SK-N-SH treated with all-trans-retinoic acid at 6 μM for 48 hours (cell line): ENCODE results near the gene PLAU.

Source experiments
- ATAC-seq: fragments of 200-7000 bp; cut with Tn5 transposase; 3 replicates; pipeline ENCODE4 v1.9.1; 2020; ENCODE audit warnings: mild to moderate bottlenecking, moderate library complexity
- ARNTL ChIP-seq: fragments of 450-650 bp; formaldehyde crosslinking; IDR thresholded peaks from 2 replicates; pipeline ENCODE4 v1.5.0; 2020; ENCODE audit warnings: low read depth, mild to moderate bottlenecking, moderate library complexity, borderline replicate concordance
- BACH2 ChIP-seq: fragments of 250-450 bp; sonication (Bioruptor Pico); IDR thresholded peaks from 2 replicates; pipeline ENCODE4 v1.9.0; 2021; ENCODE audit warnings: mild to moderate bottlenecking, borderline replicate concordance
- CSDC2 ChIP-seq: fragments of 250-450 bp; sonication (Bioruptor Pico); IDR thresholded peaks from 2 replicates; pipeline ENCODE4 v1.5.0; 2020; ENCODE audit warnings: mild to moderate bottlenecking, moderate library complexity
- CSRNP3 ChIP-seq: fragments of 250-450 bp; sonication (Bioruptor Pico); IDR thresholded peaks from 2 replicates; pipeline ENCODE4 v1.5.1; 2021; ENCODE audit warnings: mild to moderate bottlenecking, moderate library complexity
- GLIS3 ChIP-seq: fragments of 250-450 bp; sonication (Bioruptor Pico); IDR thresholded peaks from 2 replicates; pipeline ENCODE4 v1.5.0; 2020; ENCODE audit warnings: mild to moderate bottlenecking, moderate library complexity
- ISL1 ChIP-seq: fragments of 250-450 bp; sonication (Bioruptor Pico); IDR thresholded peaks from 2 replicates; pipeline ENCODE4 v2.1.2; 2022; ENCODE audit warnings: mild to moderate bottlenecking, moderate library complexity
- OSR1 ChIP-seq: fragments of 250-450 bp; sonication (Bioruptor Pico); IDR thresholded peaks from 2 replicates; pipeline ENCODE4 v1.8.0; 2022; ENCODE audit warnings: moderate library complexity, mild to moderate bottlenecking, inconsistent platforms
- PATZ1 ChIP-seq: fragments of 250-450 bp; sonication (Bioruptor Pico); IDR thresholded peaks from 2 replicates; pipeline ENCODE4 v1.8.0; 2020; ENCODE audit warnings: mild to moderate bottlenecking, moderate library complexity, borderline replicate concordance
- PPARA ChIP-seq: fragments of 250-450 bp; sonication (Bioruptor Pico); IDR thresholded peaks from 2 replicates; pipeline ENCODE4 v1.5.0; 2020; ENCODE audit warnings: mild to moderate bottlenecking, borderline replicate concordance
- RARB ChIP-seq: fragments of 250-450 bp; sonication (Bioruptor Pico); IDR thresholded peaks from 2 replicates; pipeline ENCODE4 v1.8.0; 2021; ENCODE audit warnings: mild to moderate bottlenecking, moderate library complexity
- SNAI2 ChIP-seq: fragments of 250-450 bp; sonication (Bioruptor Pico); IDR thresholded peaks from 2 replicates; pipeline ENCODE4 v1.5.0; 2020; ENCODE audit warnings: mild to moderate bottlenecking, moderate library complexity
- TOX ChIP-seq: fragments of 250-450 bp; sonication (Bioruptor Pico); IDR thresholded peaks from 2 replicates; pipeline ENCODE4 v1.8.0; 2021; ENCODE audit warnings: mild to moderate bottlenecking, moderate library complexity, borderline replicate concordance
- TSHZ2 ChIP-seq: fragments of 250-450 bp; sonication (Bioruptor Pico); IDR thresholded peaks from 2 replicates; pipeline ENCODE4 v1.5.0; 2020; ENCODE audit warnings: mild to moderate bottlenecking, moderate library complexity
- ZC3H10 ChIP-seq: fragments of 250-450 bp; sonication (Bioruptor Pico); IDR thresholded peaks from 2 replicates; pipeline ENCODE4 v1.5.1; 2021; ENCODE audit warnings: mild to moderate bottlenecking, moderate library complexity
- ZFP3 ChIP-seq: fragments of 250-450 bp; sonication (Bioruptor Pico); IDR thresholded peaks from 2 replicates; pipeline ENCODE4 v1.5.0; 2020; ENCODE audit warnings: mild to moderate bottlenecking, moderate library complexity
- ZFP30 ChIP-seq: fragments of 450-650 bp; formaldehyde crosslinking; IDR thresholded peaks from 2 replicates; pipeline ENCODE4 v1.5.0; 2022; ENCODE audit warnings: mild to moderate bottlenecking, moderate library complexity
- ZNF70 ChIP-seq: fragments of 450-650 bp; formaldehyde crosslinking; IDR thresholded peaks from 2 replicates; pipeline ENCODE4 v1.5.0; 2020; ENCODE audit warnings: mild to moderate bottlenecking, moderate library complexity
- ZNF8 ChIP-seq: fragments of 450-650 bp; formaldehyde crosslinking; IDR thresholded peaks from 2 replicates; pipeline ENCODE4 v1.5.0; 2020; ENCODE audit warnings: mild to moderate bottlenecking, moderate library complexity

Gene PLAU

GRCh38 chr10:73950155-73950948, 39.4 kb downstream of the PLAU start:
- peak; percentile 74 for ATAC-seq
- TF ChIP-seq ZC3H10 (no peak), ZFP30 (CRISPR knock-in tag) (no peak)

- no peak for TF ChIP-seq ISL1 (CRISPR knock-in tag)
- no peak for TF ChIP-seq ZNF8 (CRISPR knock-in tag)
- no peak for TF ChIP-seq ZFP30 (CRISPR knock-in tag)
- TF ChIP-seq GLIS3 (CRISPR knock-in tag): no peak
- no peak for TF ChIP-seq TOX (CRISPR knock-in tag)
- no peak for TF ChIP-seq ZC3H10
- TF ChIP-seq ZFP3 (CRISPR knock-in tag): no peak
- no peak for TF ChIP-seq PATZ1
- ATAC-seq: no peak
These were observed 42.7 kb downstream of the PLAU start for GRCh38 chr10:73953665-73954064.

GRCh38 chr10:73954737-73955136, 43.8 kb downstream of the PLAU start:
- TF ChIP-seq TSHZ2 (CRISPR knock-in tag) (no peak), ZFP3 (CRISPR knock-in tag) (no peak), PATZ1 (no peak), GLIS3 (CRISPR knock-in tag) (no peak), ZNF70 (CRISPR knock-in tag) (no peak), SNAI2 (no peak), BACH2 (CRISPR knock-in tag) (no peak), OSR1 (no peak), CSDC2 (CRISPR knock-in tag) (no peak), PPARA (CRISPR knock-in tag) (no peak), ZFP30 (CRISPR knock-in tag) (no peak)
- TF ChIP-seq, all 23 proteins: peak for 0
- no peak for ATAC-seq

- no peak for ATAC-seq
- TF ChIP-seq RARB (CRISPR knock-in tag) (no peak), ZC3H10 (no peak), BACH2 (CRISPR knock-in tag) (no peak), SNAI2 (no peak), TSHZ2 (CRISPR knock-in tag) (no peak), CSDC2 (CRISPR knock-in tag) (no peak), ARNTL (CRISPR knock-in tag) (no peak), GLIS3 (CRISPR knock-in tag) (no peak), CSRNP3 (no peak), ZNF70 (CRISPR knock-in tag) (no peak), OSR1 (no peak), ZFP3 (CRISPR knock-in tag) (no peak)
These were observed 44.8 kb downstream of the PLAU start for GRCh38 chr10:73955719-73956118.
